Measurements from ENCODE around the gene IL1RAPL1. TPM values are rescaled to one million over a fixed set of nuclear protein-coding genes. Genes with fewer than 3 reads are reported as not detected.

Gene IL1RAPL1
- total RNA-seq, 1 donor from 2014 or later = 0.66 TPM

GRCh38 chrX:29148511-29148910 is 561.3 kb downstream of the IL1RAPL1 start:
- no peaks in the 10 kb centered on the region for H3K4me1 Mint-ChIP-seq (ENCODE audit: low read depth, unreplicated experiment)
- no peaks in the 10 kb centered on the region for H3K36me3 Mint-ChIP-seq (ENCODE audit: unreplicated experiment)
- H3K4me3 Mint-ChIP-seq (ENCODE audit: unreplicated experiment) = no peak overlapping the region
- no peaks in the 10 kb centered on the region for H3K27me3 Mint-ChIP-seq (ENCODE audit: unreplicated experiment)
- no peak for DNase-seq
- H3K27ac Mint-ChIP-seq (ENCODE audit: unreplicated experiment) = no peak overlapping the region
- TF ChIP-seq CTCF (IDR thresholded peaks at IDR 0.05; ENCODE audit: partially characterized antibody, unreplicated experiment) = no peak
- no peaks in the 10 kb centered on the region for H3K9me3 Mint-ChIP-seq (ENCODE audit: unreplicated experiment)

- TF ChIP-seq CTCF (IDR thresholded peaks at IDR 0.05; ENCODE audit: partially characterized antibody, unreplicated experiment) = no peak
- Mint-ChIP-seq H3K27ac (ENCODE audit: unreplicated experiment) (no peak overlapping the region), H3K9me3 (ENCODE audit: unreplicated experiment) (no peaks in the 10 kb centered on the region), H3K4me3 (ENCODE audit: unreplicated experiment) (no peak overlapping the region), H3K27me3 (ENCODE audit: unreplicated experiment) (no peaks in the 10 kb centered on the region), H3K4me1 (ENCODE audit: low read depth, unreplicated experiment) (no peaks in the 10 kb centered on the region), H3K36me3 (ENCODE audit: unreplicated experiment) (no peaks in the 10 kb centered on the region)
- no peak for DNase-seq
Measured at GRCh38 chrX:29155286-29155685, 568.0 kb downstream of the IL1RAPL1 start.

GRCh38 chrX:29172880-29173279 is 585.6 kb downstream of the IL1RAPL1 start:
- no peak for TF ChIP-seq CTCF (IDR thresholded peaks at IDR 0.05; ENCODE audit: partially characterized antibody, unreplicated experiment)
- DNase-seq = no peak
- H3K36me3 Mint-ChIP-seq (ENCODE audit: unreplicated experiment) = no peaks in the 10 kb centered on the region
- H3K4me3 Mint-ChIP-seq (ENCODE audit: unreplicated experiment) = no peak overlapping the region
- H3K27ac Mint-ChIP-seq (ENCODE audit: unreplicated experiment) = no peak overlapping the region
- no peaks in the 10 kb centered on the region for H3K4me1 Mint-ChIP-seq (ENCODE audit: low read depth, unreplicated experiment)
- no peaks in the 10 kb centered on the region for H3K9me3 Mint-ChIP-seq (ENCODE audit: unreplicated experiment)
- no peaks in the 10 kb centered on the region for H3K27me3 Mint-ChIP-seq (ENCODE audit: unreplicated experiment)

GRCh38 chrX:29187264-29187663 is 600.0 kb downstream of the IL1RAPL1 start:
- no peak for TF ChIP-seq CTCF (IDR thresholded peaks at IDR 0.05; ENCODE audit: partially characterized antibody, unreplicated experiment)

GRCh38 chrX:29196501-29196900 is 609.3 kb downstream of the IL1RAPL1 start:
- TF ChIP-seq CTCF (IDR thresholded peaks at IDR 0.05; ENCODE audit: partially characterized antibody, unreplicated experiment) = no peak
- no peak for DNase-seq
- Mint-ChIP-seq H3K27me3 (ENCODE audit: unreplicated experiment) (no peaks in the 10 kb centered on the region), H3K36me3 (ENCODE audit: unreplicated experiment) (no peaks in the 10 kb centered on the region), H3K9me3 (ENCODE audit: unreplicated experiment) (peaks cover 2% of the 10 kb centered on the region), H3K4me1 (ENCODE audit: low read depth, unreplicated experiment) (no peaks in the 10 kb centered on the region), H3K4me3 (ENCODE audit: unreplicated experiment) (no peak overlapping the region), H3K27ac (ENCODE audit: unreplicated experiment) (no peak overlapping the region)

More at GRCh38 chrX:29187264-29187663, 600.0 kb downstream of the IL1RAPL1 start:
- Mint-ChIP-seq H3K9me3 (ENCODE audit: unreplicated experiment) (no peaks in the 10 kb centered on the region), H3K4me1 (ENCODE audit: low read depth, unreplicated experiment) (no peaks in the 10 kb centered on the region), H3K27ac (ENCODE audit: unreplicated experiment) (no peak overlapping the region), H3K4me3 (ENCODE audit: unreplicated experiment) (no peak overlapping the region), H3K27me3 (ENCODE audit: unreplicated experiment) (no peaks in the 10 kb centered on the region), H3K36me3 (ENCODE audit: unreplicated experiment) (no peaks in the 10 kb centered on the region)
- no peak for DNase-seq

Measured in glutamatergic neuron (in vitro differentiated cells).